Activated naive CD4-positive, alpha-beta T cell treated with anti-CD3 and anti-CD28 coated beads, Interleukin-2, amount 50 U/mL, for 24 hours (primary cell): Measurements from ENCODE around the gene UBR1.

Source experiments
- H3K27ac Mint-ChIP-seq: one replicate; pipeline ENCODE4 v1.8.0; 2021; ENCODE audit warnings: mild to moderate bottlenecking, mixed read lengths
- H3K27me3 Mint-ChIP-seq: one replicate; pipeline ENCODE4 v1.8.0; 2021; ENCODE audit warnings: mixed read lengths
- H3K36me3 Mint-ChIP-seq: one replicate; pipeline ENCODE4 v1.8.0; 2021; ENCODE audit warnings: mixed read lengths
- H3K4me1 Mint-ChIP-seq: one replicate; pipeline ENCODE4 v1.8.0; 2021; ENCODE audit warnings: mixed read lengths
- H3K4me3 Mint-ChIP-seq: one replicate; pipeline ENCODE4 v1.8.0; 2021; ENCODE audit warnings: mild to moderate bottlenecking, mixed read lengths
- H3K9me3 Mint-ChIP-seq: one replicate; pipeline ENCODE4 v1.8.0; 2021; ENCODE audit warnings: mixed read lengths

The UBR1 gene

DNA sequence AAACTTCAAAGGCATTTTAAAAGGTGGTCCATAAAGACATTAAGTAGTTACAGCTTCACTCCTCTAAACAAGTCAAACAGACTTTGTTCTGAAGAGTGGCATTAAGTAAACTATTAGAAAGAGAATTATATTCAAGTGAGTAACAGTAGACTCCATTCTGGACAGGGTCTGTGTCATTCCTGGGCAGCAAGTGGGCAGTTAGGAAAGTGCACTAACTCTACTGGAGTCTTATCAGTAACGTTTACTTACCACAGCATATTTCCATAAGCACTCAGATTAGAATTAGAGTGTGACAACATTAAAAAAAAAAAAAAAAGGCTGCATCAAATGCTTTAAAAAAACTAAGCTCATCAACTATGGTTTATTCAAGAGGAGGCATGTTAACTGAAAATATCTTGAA is 10.6 kb downstream of the UBR1 start:
- Mint-ChIP-seq H3K4me3 (no peak overlapping the region), H3K27me3 (no peaks in the 10 kb centered on the region), H3K36me3 (peaks cover 24% of the 10 kb centered on the region), H3K27ac (no peak overlapping the region), H3K9me3 (no peaks in the 10 kb centered on the region), H3K4me1 (peaks cover 65% of the 10 kb centered on the region)

DNA sequence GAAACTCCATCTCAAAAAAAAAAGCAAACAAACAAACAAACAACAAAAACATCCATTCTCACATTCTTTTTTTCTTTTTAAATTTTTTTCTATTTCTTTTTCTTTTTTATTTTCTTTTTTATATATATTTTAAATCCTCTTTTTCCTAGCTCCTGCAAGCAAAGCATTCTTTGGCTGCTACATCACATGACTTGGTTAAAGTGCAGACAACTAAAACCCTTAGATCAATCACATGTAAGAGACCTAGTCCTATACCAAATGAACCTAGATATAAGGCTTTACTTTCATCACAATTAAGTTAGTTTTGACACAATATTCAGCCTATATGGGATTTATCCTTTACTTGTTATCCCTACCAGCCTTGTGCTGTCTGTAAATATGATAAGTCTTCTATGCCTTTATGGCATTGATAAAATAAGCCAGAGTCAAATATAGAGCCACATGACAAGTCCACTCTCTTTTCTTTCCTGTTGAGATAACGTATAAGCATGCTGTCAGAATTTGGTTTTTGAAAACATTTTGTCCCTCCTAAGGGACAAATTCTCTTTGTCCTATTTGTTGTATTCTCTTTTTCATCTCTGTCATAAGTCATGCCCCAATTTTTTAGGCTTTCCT is 11.3 kb downstream of the UBR1 start:
- peaks cover 22% of the 10 kb centered on the region for H3K36me3 Mint-ChIP-seq
- H3K9me3 Mint-ChIP-seq, result no peaks in the 10 kb centered on the region
- no peaks in the 10 kb centered on the region for H3K27me3 Mint-ChIP-seq
- no peak overlapping the region for H3K4me3 Mint-ChIP-seq
- H3K4me1 Mint-ChIP-seq, result peaks cover 64% of the 10 kb centered on the region
- no peak overlapping the region for H3K27ac Mint-ChIP-seq

DNA sequence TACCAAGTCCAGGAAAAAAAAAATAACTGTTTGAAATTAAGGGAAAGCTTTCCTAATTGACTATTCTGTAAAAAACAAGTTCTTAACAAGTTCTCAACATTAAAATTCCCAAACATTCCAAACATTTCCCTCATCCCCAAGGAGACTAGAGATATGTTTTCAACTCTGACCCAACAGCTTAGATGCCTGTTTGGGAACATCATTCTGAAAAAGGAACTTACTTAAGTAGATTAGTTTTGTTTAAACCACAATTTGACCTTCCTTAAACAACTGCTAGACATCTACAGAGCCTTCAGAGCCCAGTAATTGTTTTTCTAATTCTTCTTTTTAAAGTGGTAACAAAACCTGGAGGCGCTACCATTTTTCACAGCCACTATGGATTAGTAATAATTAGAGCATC is 12.8 kb downstream of the UBR1 start:
- Mint-ChIP-seq H3K27ac (no peak overlapping the region), H3K4me1 (peaks cover 61% of the 10 kb centered on the region), H3K4me3 (no peak overlapping the region), H3K27me3 (no peaks in the 10 kb centered on the region), H3K36me3 (peaks cover 21% of the 10 kb centered on the region), H3K9me3 (no peaks in the 10 kb centered on the region)

DNA sequence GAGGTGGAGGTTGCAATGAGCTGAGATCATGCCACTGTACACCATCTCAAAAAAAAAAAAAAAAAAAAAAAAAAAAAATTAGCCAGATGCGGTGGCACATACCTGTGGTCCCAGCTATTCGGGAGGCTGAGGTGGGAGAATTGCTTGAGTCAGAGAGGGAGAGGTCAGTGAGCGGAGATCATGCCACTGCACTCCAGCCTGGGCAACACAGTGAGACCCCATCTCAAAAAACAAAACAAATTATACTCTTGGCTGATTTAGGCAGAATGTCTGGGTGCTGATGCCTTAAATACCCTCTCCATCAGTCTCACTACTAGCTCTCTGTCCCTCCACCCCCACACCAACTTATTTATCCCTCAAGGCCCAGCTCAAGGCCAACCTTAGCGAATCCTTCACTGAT is 14.0 kb downstream of the UBR1 start:
- no peaks in the 10 kb centered on the region for H3K27me3 Mint-ChIP-seq
- peaks cover 20% of the 10 kb centered on the region for H3K36me3 Mint-ChIP-seq
- no peak overlapping the region for H3K4me3 Mint-ChIP-seq
- H3K4me1 Mint-ChIP-seq, result peaks cover 54% of the 10 kb centered on the region
- H3K9me3 Mint-ChIP-seq, result no peaks in the 10 kb centered on the region
- H3K27ac Mint-ChIP-seq, result no peak overlapping the region

DNA sequence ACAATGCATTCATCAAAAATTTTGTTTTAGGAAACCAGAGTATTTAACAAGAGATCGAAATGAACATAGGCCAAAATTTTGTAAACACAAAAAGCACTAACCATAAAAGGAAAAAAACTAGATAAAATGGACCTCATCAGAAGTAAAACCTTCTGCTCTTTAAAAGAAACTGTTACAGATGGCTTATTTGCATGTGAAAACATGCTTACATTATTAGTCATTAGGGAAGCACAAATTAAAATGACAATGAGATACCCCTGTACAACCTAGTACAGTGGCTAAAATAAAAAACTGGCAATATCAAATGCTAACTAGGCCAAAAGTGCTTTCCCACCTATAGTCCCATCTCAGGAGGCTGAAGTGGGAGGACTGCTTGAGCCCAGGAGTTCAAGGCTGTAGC is 19.3 kb downstream of the UBR1 start:
- H3K36me3 Mint-ChIP-seq, result peaks cover 16% of the 10 kb centered on the region
- H3K27me3 Mint-ChIP-seq, result no peaks in the 10 kb centered on the region
- no peaks in the 10 kb centered on the region for H3K9me3 Mint-ChIP-seq
- no peak overlapping the region for H3K27ac Mint-ChIP-seq
- peaks cover 29% of the 10 kb centered on the region for H3K4me1 Mint-ChIP-seq
- no peak overlapping the region for H3K4me3 Mint-ChIP-seq

DNA sequence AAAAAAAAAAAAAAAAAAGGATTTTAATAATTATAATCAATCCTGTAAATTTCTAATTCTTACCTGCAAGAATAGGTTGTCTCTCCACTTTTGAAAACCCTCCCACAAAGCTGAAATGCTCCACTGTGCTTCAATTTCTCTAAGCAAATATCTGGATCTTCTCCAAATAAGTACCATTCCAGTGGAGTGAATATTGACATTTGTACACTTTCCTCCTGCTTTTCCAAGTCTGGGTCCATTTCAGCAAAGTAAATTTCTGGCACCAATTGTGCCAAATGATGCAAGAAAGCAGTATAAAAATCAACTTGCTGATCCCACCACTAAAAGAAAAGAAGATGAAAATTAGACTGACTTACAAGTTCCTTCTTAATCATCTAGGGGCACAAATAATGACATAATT is 19.9 kb downstream of the UBR1 start:
- Mint-ChIP-seq H3K4me1 (peaks cover 29% of the 10 kb centered on the region), H3K36me3 (peaks cover 16% of the 10 kb centered on the region), H3K27ac (no peak overlapping the region), H3K4me3 (no peak overlapping the region), H3K27me3 (no peaks in the 10 kb centered on the region), H3K9me3 (no peaks in the 10 kb centered on the region)

DNA sequence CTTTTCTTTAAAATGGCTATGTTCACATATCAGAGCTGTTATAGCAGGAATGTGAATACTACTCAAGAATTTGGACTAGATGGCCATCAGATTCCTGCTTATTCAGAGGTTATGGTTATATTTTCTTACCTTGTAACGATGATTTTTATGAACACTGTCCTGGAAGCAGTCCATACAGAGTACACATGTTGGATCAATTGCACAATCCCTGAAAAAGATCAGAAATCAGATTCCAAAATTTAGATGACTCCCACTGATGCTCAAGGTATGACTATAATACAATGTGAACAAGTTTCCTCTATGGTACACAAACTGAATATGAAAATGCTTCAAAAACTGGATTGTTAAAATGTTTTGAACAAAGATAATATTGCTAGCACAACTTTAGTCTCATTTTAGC is 23.3 kb downstream of the UBR1 start:
- H3K36me3 Mint-ChIP-seq, result peaks cover 14% of the 10 kb centered on the region
- no peak overlapping the region for H3K4me3 Mint-ChIP-seq
- peaks cover 29% of the 10 kb centered on the region for H3K4me1 Mint-ChIP-seq
- no peaks in the 10 kb centered on the region for H3K9me3 Mint-ChIP-seq
- no peaks in the 10 kb centered on the region for H3K27me3 Mint-ChIP-seq
- H3K27ac Mint-ChIP-seq, result no peak overlapping the region

DNA sequence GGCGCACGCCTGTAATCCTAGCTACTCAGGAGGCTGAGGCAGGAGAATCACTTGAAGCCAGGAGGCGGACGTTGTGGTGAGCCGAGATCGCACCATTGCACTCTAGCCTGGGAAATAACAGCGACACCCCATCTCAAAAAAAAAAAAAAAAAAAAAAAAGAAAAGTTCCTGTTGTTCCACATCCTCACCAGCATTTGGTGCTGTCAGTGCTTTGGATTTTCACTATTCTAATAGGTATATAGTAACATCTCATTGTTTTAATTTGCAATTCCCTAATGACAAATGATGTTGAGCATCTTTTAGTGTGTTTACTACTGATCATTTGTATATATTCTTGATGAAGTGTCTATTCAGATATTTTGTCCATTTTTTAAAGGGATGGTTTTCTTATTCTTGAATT is 24.6 kb downstream of the UBR1 start:
- peaks cover 22% of the 10 kb centered on the region for H3K4me1 Mint-ChIP-seq
- no peaks in the 10 kb centered on the region for H3K27me3 Mint-ChIP-seq

DNA sequence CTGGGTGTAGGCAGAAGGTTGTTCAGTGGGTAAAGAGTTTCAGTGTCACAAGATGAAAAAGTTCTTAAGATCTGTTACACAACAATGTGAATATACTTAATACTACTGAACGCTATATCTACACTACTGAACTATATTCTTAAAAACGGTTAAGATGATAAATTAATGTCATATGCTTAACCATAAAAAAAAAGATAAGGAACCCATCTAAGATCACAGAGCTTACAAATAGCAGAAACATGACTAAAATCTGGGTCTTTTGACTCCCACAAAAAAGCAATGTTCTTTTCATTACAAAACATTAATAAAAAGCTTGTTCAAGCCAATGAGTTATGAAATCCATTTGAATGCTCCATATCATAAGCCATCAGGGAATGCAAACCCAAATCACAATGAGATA is 34.4 kb downstream of the UBR1 start:
- no peaks in the 10 kb centered on the region for H3K27me3 Mint-ChIP-seq
- H3K36me3 Mint-ChIP-seq, result peaks cover 24% of the 10 kb centered on the region
- no peak overlapping the region for H3K4me3 Mint-ChIP-seq
- no peak overlapping the region for H3K27ac Mint-ChIP-seq
- H3K4me1 Mint-ChIP-seq, result no peaks in the 10 kb centered on the region
- H3K9me3 Mint-ChIP-seq, result no peaks in the 10 kb centered on the region

More for the DNA sequence above, 24.6 kb downstream of the UBR1 start:
- H3K36me3 Mint-ChIP-seq, result peaks cover 14% of the 10 kb centered on the region
- H3K4me3 Mint-ChIP-seq, result no peak overlapping the region
- H3K9me3 Mint-ChIP-seq, result no peaks in the 10 kb centered on the region
- no peak overlapping the region for H3K27ac Mint-ChIP-seq

DNA sequence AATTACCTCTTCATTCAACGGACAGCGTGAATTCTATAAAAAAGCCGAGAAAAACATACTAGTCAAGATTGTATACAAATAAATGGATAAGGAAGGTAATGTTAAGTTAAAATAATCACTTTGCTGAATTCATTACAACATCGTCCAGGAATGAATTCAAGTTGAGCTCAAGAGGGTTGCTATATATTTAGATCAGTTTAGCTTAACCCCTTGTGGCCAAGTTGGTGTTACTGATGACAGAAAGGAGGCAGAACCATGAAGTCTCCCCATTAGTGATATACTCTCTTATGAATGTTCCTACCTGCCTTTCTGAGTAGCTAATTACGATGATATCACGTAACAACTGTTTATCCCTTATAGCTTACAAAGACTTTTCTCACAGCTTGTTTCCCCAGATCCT is 34.9 kb downstream of the UBR1 start:
- Mint-ChIP-seq H3K36me3 (peaks cover 28% of the 10 kb centered on the region), H3K4me1 (no peaks in the 10 kb centered on the region), H3K9me3 (no peaks in the 10 kb centered on the region), H3K27ac (no peak overlapping the region), H3K4me3 (no peak overlapping the region), H3K27me3 (no peaks in the 10 kb centered on the region)

DNA sequence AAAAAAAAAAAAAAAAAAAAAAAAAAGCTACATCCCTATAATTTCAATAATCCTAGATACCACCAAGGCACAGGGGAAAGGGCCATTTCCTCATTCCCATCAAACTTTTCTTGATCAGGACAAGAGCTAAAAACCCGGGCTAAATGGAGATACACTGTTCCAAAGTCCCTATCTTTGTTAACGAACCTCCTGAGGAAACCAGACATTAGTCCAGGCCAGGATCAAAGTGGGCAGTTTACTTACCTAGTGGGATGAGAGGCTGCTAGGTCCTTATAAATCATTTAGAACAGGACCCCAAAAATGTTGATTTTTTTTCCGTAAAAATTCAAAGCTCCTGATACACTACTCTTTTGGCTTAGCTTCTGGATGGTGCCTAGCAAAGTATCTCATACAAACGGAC is 35.6 kb downstream of the UBR1 start:
- no peak overlapping the region for H3K4me3 Mint-ChIP-seq
- H3K4me1 Mint-ChIP-seq, result no peaks in the 10 kb centered on the region
- no peaks in the 10 kb centered on the region for H3K9me3 Mint-ChIP-seq
- peaks cover 32% of the 10 kb centered on the region for H3K36me3 Mint-ChIP-seq
- H3K27ac Mint-ChIP-seq, result no peak overlapping the region
- H3K27me3 Mint-ChIP-seq, result no peaks in the 10 kb centered on the region

DNA sequence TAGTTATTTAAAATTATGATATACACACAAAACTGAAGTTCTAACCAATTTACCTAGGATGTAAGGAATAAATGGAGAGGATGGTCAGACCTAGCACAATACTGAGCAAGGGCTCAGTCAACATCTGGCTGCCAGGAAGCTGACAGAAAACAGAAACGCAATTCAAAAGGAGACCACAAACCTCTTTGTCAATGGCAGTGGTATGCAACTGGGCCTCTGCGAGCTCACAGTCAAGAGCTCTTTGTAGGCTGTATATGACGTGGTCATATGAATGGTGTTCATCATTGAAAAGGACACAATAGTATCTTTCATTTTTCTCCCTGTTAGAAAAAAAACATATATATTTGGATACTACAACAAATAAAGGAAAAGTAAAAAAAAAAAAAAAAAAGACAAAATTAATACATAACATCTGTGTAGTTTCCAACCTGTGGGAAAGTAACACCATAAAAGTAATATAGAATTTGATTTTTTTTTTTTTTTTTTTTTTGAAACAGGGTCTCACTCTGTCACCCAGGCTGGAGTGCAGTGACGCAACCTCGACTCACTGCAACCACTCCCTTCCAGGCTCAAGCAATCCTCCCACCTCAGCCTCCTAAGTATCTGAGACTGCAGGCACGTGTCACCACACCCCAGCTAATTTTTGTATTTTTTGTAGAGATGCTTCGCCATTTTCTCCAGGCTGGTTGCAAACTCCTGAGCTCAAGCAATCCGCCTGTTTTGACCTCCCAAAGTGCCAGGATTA is 37.9 kb downstream of the UBR1 start:
- H3K9me3 Mint-ChIP-seq, result no peaks in the 10 kb centered on the region
- peaks cover 26% of the 10 kb centered on the region for H3K36me3 Mint-ChIP-seq
- no peaks in the 10 kb centered on the region for H3K4me1 Mint-ChIP-seq
- no peak overlapping the region for H3K27ac Mint-ChIP-seq
- H3K4me3 Mint-ChIP-seq, result no peak overlapping the region
- H3K27me3 Mint-ChIP-seq, result no peaks in the 10 kb centered on the region

DNA sequence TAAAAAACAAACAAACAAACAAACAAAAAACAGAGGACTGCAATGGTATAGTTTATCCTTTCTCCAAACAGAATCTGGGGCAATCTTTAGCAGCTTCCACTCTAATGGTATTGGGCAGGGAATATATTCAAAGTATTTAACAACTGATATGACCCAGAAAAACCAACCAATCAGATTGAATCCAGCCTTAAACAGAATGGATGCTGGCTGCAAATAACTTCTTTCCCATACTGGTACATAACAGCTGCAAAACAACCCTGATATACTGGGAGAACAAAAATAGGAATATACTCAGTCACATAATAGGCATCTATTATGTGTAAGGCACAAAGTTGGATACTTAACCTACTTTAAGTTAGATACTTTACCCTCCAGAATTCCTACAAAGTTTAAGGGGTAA is 49.1 kb downstream of the UBR1 start:
- Mint-ChIP-seq H3K4me3 (no peak overlapping the region), H3K36me3 (peaks cover 16% of the 10 kb centered on the region), H3K27ac (no peak overlapping the region), H3K9me3 (no peaks in the 10 kb centered on the region), H3K27me3 (no peaks in the 10 kb centered on the region), H3K4me1 (no peaks in the 10 kb centered on the region)

DNA sequence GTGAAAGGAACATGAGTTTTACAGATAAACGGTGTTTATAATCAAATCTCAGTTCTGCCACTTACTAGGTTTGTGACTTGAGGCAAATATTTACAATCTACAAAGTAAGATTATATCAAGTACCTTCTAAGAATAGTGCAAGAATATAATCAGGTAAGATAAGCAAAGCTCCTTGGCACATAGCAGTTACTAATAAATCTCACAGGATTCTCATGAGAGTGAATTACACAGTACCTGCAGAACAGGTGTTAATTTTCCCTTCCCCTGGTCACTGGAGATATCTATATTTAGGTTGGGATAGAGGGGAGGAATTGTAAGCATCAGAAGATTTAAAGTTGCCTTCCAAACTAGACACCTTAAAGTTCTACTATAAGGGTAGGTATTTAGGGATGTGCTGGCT is 53.0 kb downstream of the UBR1 start:
- H3K4me3 Mint-ChIP-seq, result no peak overlapping the region
- no peak overlapping the region for H3K27ac Mint-ChIP-seq
- H3K4me1 Mint-ChIP-seq, result no peaks in the 10 kb centered on the region
- no peaks in the 10 kb centered on the region for H3K27me3 Mint-ChIP-seq
- peaks cover 11% of the 10 kb centered on the region for H3K36me3 Mint-ChIP-seq
- H3K9me3 Mint-ChIP-seq, result no peaks in the 10 kb centered on the region

DNA sequence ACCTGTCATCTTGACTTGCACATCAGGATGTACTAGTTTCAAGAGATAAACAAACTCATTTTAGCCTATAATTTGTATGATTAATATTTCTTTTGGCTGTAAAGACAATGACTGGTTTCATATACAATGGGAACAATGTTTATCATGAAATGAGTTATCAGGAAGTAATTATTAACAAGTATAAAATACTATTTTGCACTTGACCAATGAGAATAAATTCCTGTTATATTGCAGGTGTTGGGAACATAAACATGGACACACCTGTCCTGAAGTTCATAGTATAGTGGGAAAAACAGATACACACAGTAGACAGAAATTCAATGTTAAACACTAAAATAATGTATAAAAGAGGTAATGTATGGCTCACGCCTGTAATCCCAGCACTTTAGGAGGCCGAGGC is 56.9 kb downstream of the UBR1 start:
- H3K4me1 Mint-ChIP-seq, result no peaks in the 10 kb centered on the region
- no peak overlapping the region for H3K27ac Mint-ChIP-seq

DNA sequence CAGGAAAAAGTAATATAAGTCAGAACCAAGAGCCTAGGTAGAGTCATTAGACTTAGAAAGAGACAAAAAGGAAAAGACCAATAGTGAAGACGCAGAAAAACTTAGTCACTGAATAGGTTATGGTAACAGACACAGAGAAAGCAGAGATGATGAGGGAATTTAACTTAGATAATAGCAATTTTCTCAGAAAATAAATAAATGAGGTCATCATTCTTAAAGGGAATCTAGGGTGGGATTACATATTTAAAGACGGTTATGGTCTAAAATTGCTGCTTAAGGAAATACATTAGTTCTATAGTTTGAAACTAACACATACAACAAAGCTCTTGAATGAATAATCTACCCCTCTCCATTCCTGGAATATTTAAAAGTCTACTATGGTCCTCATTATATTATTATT is 59.4 kb downstream of the UBR1 start:
- Mint-ChIP-seq H3K36me3 (peaks cover 34% of the 10 kb centered on the region), H3K27ac (peak overlapping the region; percentile 5), H3K4me3 (no peak overlapping the region), H3K27me3 (no peaks in the 10 kb centered on the region), H3K4me1 (no peaks in the 10 kb centered on the region), H3K9me3 (no peaks in the 10 kb centered on the region)

More for the DNA sequence above, 56.9 kb downstream of the UBR1 start:
- Mint-ChIP-seq H3K4me3 (no peak overlapping the region), H3K9me3 (no peaks in the 10 kb centered on the region), H3K36me3 (peaks cover 26% of the 10 kb centered on the region), H3K27me3 (no peaks in the 10 kb centered on the region)

DNA sequence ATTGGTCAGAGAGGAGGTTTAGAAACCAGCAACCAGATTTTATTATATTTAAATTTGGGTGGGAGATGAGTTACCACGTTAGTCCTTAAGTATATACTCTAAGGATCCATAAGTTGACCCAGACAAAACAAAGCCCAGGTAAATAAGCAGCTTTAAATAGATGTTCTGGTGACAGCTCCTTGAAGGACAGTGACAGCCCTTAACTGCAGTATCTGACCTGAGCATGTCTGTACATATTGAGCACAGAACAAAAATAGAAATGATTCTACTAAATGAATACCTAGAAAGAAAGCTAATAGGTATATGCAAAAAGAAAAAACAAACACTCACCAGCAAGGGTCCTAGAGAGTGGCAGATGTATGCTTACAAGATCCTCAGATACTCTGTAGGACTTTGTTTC is 63.0 kb downstream of the UBR1 start:
- H3K27me3 Mint-ChIP-seq, result no peaks in the 10 kb centered on the region
- H3K9me3 Mint-ChIP-seq, result no peaks in the 10 kb centered on the region
- no peak overlapping the region for H3K27ac Mint-ChIP-seq
- H3K36me3 Mint-ChIP-seq, result peaks cover 47% of the 10 kb centered on the region
- no peaks in the 10 kb centered on the region for H3K4me1 Mint-ChIP-seq
- no peak overlapping the region for H3K4me3 Mint-ChIP-seq
